Thoracic aorta (tissue), 2 donors: ENCODE measurements around the gene SAPCD1. TPM values are rescaled to one million over a fixed set of nuclear protein-coding genes. Genes with fewer than 3 reads are reported as not detected.
"Not testable (repeated sequence)": the region's sequence is repeated elsewhere in the genome, so short reads cannot be mapped to it uniquely, and the experiment has no call there.

Experiments used
- ATAC-seq: fragments of 150-250 bp; one replicate; pipeline ENCODE4 v1.8.0; 2017; ENCODE audit warnings: low read depth; ENCODE audit not compliant: insufficient number of reproducible peaks, low FRiP score
- DNase-seq: peaks from one replicate; pipeline ENCODE4 v3.0.0-alpha.2; 2020; ENCODE audit warnings: low spot score
- H3K27ac ChIP-seq, 2 donors: fragments of 200-600 bp; sonication (generic); 1 replicate in 1 of 2; 2 replicates in 1 of 2; pipeline ENCODE4 v1.5.1; 2016; ENCODE audit warnings: mild to moderate bottlenecking in 2 of 2, moderate library complexity in 2 of 2
- H3K27me3 ChIP-seq: fragments of 200-600 bp; sonication (generic); replicated peaks from 2 replicates; pipeline ENCODE4 v1.6.0; 2016; ENCODE audit warnings: mild to moderate bottlenecking; ENCODE audit not compliant: insufficient read depth
- H3K36me3 ChIP-seq: fragments of 200-600 bp; sonication (generic); one replicate; pipeline ENCODE4 v1.5.1; 2016
- H3K4me1 ChIP-seq, 2 donors: fragments of 200-600 bp; sonication (generic); 1 replicate in 1 of 2; 2 replicates in 1 of 2; pipeline versions ENCODE4 v1.5.1 to v1.6.0; 2016; ENCODE audit warnings: low read depth in 2 of 2, mild to moderate bottlenecking in 1 of 2; ENCODE audit not compliant: control insufficient read depth in 1 of 2
- H3K4me3 ChIP-seq: fragments of 200-600 bp; sonication (generic); 2 replicates; pipeline ENCODE4 v1.5.1; 2016; ENCODE audit warnings: mild to moderate bottlenecking
- H3K9me3 ChIP-seq: fragments of 200-600 bp; sonication (generic); 2 replicates; pipeline ENCODE4 v1.5.1; 2016
- total RNA-seq, 2 donors: library from RNA; depleted of rRNA; stranded (reverse); fragments of >200 nt; gene quantifications; one replicate each; pipeline versions ENCODE4 v1.1.0 to v1.2.3, GENCODE V29; 2016
- TF ChIP-seq, protein P1 (sequence below): fragments of 200-600 bp; sonication (generic); IDR thresholded peaks from one replicate; pipeline ENCODE4 v1.5.1; 2019; ENCODE audit warnings: antibody characterized with exemption

The SAPCD1 gene
- total RNA-seq, 2 donors from 2014 or later = 13.3 TPM; not detected in 1

DNA sequence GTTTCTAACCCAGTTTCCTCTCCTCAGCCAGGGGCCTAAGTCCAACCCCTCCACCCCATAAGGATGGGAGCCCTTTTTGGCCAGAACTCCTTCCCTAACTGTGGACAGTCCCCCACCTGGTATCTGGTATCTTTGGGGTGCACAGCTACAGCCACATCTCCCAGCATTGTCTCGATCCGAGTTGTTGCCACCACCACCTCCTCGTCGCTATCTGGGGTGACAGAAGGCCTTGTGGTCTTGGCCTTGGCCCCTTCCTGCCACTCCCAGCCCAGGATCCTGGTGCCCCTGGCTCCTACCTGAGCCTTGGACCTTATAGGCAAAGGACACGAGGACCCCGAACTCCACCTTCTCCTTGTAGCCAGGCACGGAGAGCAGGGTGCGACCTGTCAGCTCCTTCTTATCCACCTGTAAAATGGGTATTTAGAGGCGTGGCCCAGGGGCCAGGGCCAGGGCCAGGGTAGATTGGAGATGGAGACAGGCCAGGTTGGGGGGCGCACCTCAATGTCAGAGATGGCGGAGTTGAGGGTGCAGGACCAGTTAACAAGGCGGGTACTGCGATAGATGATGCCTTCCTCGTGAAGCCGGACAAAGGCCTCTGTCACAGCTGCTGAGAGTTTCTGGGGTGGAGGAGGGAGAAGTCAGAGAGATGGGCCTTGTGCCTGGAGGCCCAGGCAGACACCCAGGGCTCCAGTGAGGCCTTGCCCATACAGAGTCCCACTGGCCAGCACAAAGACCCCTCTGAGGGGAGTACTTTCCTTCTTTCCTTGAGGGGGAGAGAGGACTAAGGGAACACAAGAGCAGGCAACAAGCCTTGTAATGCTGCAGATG lies 21.9 kb downstream of the SAPCD1 start:
- no peak overlapping the region for H3K27ac ChIP-seq
- ATAC-seq (no peak), DNase-seq (no peak)
- peaks cover 50% of the 10 kb centered on the region for H3K36me3 ChIP-seq
- TF ChIP-seq, protein P1, sequence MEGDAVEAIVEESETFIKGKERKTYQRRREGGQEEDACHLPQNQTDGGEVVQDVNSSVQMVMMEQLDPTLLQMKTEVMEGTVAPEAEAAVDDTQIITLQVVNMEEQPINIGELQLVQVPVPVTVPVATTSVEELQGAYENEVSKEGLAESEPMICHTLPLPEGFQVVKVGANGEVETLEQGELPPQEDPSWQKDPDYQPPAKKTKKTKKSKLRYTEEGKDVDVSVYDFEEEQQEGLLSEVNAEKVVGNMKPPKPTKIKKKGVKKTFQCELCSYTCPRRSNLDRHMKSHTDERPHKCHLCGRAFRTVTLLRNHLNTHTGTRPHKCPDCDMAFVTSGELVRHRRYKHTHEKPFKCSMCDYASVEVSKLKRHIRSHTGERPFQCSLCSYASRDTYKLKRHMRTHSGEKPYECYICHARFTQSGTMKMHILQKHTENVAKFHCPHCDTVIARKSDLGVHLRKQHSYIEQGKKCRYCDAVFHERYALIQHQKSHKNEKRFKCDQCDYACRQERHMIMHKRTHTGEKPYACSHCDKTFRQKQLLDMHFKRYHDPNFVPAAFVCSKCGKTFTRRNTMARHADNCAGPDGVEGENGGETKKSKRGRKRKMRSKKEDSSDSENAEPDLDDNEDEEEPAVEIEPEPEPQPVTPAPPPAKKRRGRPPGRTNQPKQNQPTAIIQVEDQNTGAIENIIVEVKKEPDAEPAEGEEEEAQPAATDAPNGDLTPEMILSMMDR = no peak
- no peak overlapping the region for H3K4me3 ChIP-seq
- H3K4me1 ChIP-seq = no peaks in the 10 kb centered on the region
- H3K9me3 ChIP-seq = no peaks in the 10 kb centered on the region
- no peaks in the 10 kb centered on the region for H3K27me3 ChIP-seq

DNA sequence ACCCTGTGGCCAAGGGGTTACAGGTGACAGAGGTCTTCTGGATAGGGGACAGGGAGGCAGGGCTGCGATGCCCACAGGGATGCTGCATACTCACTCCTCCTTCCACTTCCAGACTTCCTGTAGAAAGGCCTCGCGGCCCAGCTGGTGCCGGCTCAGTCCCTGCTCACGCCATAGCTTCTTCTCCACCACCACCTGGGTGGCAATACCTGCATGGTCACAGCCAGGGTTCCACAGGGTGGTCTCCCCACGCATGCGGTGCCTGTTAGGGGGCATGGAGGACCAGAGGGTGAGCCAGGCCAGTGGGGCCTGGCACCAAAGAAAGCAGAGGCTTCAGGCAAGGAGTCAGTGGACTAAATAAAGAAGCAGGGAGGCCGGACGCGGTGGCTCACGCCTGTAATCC lies 23.0 kb downstream of the SAPCD1 start:
- Histone ChIP-seq H3K9me3 (no peaks in the 10 kb centered on the region), H3K27ac (no peak overlapping the region), H3K36me3 (peaks cover 41% of the 10 kb centered on the region), H3K4me1 (no peaks in the 10 kb centered on the region), H3K4me3 (no peak overlapping the region), H3K27me3 (no peaks in the 10 kb centered on the region)
- ATAC-seq (no peak), DNase-seq (no peak)
- TF ChIP-seq, protein P1 = no peak

DNA sequence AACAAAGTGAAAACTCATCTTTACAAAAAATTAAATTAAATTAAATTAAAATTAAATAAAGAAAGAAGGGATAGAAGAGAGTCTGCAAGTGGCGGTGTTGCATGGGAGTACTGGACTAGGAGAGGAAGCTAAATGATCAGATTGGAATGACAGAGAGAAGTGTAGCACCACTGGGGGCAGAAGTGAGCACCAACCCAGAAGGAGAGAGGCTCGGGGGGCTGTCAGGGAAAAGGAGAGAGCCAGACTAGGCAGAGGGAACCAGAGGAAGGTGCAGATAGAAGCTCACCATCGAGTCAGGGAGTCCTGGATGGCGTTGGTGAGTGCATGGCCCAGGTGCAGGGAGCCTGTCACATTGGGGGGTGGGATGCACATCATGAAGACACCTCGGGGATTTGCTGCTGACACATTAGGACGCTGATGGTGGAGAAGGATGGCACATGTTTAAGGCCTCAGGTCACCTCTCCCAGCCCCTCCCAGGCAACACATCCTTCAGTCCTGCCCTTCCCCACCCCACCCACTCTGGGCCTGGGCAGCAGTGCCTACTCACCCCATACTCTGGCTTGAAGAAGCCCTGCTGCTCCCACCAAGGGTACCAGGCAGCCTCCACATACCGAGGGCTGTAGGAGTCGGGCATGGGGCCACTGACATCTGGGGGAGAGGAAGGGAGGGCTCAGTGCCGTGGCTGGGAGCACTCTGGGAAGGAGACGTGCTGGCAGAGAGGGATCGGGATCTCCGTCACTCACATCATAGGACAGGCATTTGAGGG lies 29.1 kb downstream of the SAPCD1 start:
- TF ChIP-seq, protein P1 = peak; percentile 37
- Histone ChIP-seq H3K9me3 (no peaks in the 10 kb centered on the region), H3K4me1 (peaks cover 14 to 19% of the 10 kb centered on the region in 2 donors), H3K27ac (no peak overlapping the region), H3K36me3 (peaks cover 4% of the 10 kb centered on the region), H3K4me3 (no peak overlapping the region), H3K27me3 (no peaks in the 10 kb centered on the region)
- ATAC-seq = no peak
- no peak for DNase-seq

DNA sequence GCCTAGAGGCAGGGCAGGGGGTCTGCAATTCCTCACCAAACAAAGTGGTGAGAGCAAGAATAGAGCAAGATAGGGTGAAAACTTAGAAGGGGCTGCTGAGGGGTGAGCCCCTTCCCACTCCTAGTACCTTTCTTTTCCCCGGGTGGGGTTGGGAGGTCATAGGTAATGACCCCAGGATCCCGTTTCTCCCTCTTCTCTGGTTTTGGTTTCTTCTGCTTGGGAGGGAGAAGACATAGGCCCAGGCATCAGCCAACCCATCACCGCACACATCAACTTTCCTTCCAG lies 29.6 kb downstream of the SAPCD1 start:
- H3K4me3 ChIP-seq = no peak overlapping the region
- peaks cover 4% of the 10 kb centered on the region for H3K36me3 ChIP-seq
- ATAC-seq = no peak
- no peak overlapping the region for H3K27ac ChIP-seq
- no peaks in the 10 kb centered on the region for H3K9me3 ChIP-seq
- H3K27me3 ChIP-seq = no peaks in the 10 kb centered on the region
- H3K4me1 ChIP-seq = peaks cover 14 to 20% of the 10 kb centered on the region in 2 donors
- DNase-seq = no peak
- TF ChIP-seq, protein P1 = no peak

DNA sequence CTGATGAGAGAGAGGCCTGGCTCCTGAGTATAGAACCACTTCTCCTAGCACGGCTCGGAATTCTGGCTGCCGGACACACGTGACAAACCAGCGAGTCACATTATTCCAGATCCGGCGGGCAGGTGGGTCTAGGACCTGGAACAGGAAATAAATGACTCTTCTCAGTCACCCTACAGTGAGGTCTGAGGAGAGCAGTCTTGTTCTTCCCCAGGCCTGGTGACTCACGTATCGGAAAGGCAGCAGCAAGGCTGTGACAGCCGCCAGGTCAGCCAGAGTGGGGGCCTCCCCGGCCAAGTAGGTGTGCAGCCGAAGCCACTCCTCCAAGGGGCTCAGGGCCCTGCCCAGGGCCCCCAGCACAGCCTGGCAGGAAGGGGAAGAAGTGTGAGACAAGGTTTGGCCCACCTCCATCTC lies 30.3 kb downstream of the SAPCD1 start:
- Histone ChIP-seq H3K27ac (no peak overlapping the region), H3K9me3 (no peaks in the 10 kb centered on the region), H3K4me1 (peaks cover 14 to 20% of the 10 kb centered on the region in 2 donors), H3K36me3 (peaks cover 4% of the 10 kb centered on the region), H3K4me3 (no peak overlapping the region), H3K27me3 (no peaks in the 10 kb centered on the region)
- DNase-seq (no peak), ATAC-seq (no peak)
- TF ChIP-seq, protein P1 = no peak

DNA sequence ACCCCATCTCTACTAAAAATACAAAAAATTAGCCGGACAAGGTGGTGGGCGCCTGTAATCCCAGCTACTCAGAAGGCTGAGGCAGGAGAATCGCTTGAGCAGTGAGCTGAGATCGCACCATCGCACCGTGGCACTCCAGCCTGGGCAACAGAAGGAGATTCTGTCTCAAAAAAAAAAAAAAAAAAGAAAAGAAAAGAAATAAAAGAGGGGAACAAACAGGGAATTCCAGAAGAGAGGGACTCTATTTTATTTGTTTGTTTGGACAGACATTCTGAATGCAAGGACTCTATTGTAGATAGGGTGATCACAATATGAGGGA lies 31.4 kb downstream of the SAPCD1 start:
- not testable (repeated sequence) for DNase-seq, H3K9me3 ChIP-seq, H3K27ac ChIP-seq, ATAC-seq, H3K27me3 ChIP-seq, H3K36me3 ChIP-seq
- Histone ChIP-seq H3K4me1 (peaks cover 14 to 20% of the 10 kb centered on the region in 2 donors), H3K4me3 (peak overlapping the region; percentile 93)
